Measurements from ENCODE around the gene NFKBIE. TPM values are rescaled to one million over a fixed set of nuclear protein-coding genes. Genes with fewer than 3 reads are reported as not detected.
A peak's percentile ranks its signal among the peaks of the same experiment; 100 is the strongest.

The NFKBIE gene
- total RNA-seq, 1 experiment from 2014 or later: 7.4 TPM

GRCh38 chr6:44255871-44256774 lies 9.2 kb downstream of the NFKBIE start:
- peaks cover 47% of the 10 kb centered on the region for H4K20me1 ChIP-seq (ENCODE audit: low read length)
- DNase-seq (peak; percentile 45), ATAC-seq (peak; percentile 11)
- H3K9me2 ChIP-seq (replicated peaks; ENCODE audit: low read length): no peaks in the 10 kb centered on the region
- CTCF ChIA-PET: interaction anchor here (0.6 to 1.7 kb wide), 6 partner anchors 9 to 117 kb away, joined by 3 to 15 read pairs (median 6); partner anchors contain the start of gene HSP90AB1
- peaks cover 33% of the 10 kb centered on the region for H3K79me2 ChIP-seq (ENCODE audit: low read length)
- intact Hi-C loops (cut with micrococcal nuclease): no loop called here
- H3K27ac ChIP-seq (ENCODE audit: low read length): peak overlapping the region; percentile 71
- H3F3A ChIP-seq (ENCODE audit: low read length, unreplicated experiment): peaks cover 34% of the 10 kb centered on the region
- H3K4me3 ChIP-seq (ENCODE audit: low read length): peak overlapping the region; percentile 81
- H3K9me3 ChIP-seq (ENCODE audit: low read length): no peaks in the 10 kb centered on the region
- POLR2A ChIA-PET (ENCODE audit: unreplicated experiment): interaction anchor here (0.6 to 1.3 kb wide), 4 partner anchors 9 to 144 kb away, joined by 5 to 24 read pairs (median 8); partner anchors contain the start of gene HSP90AB1
- TF ChIP-seq CTCF (conservative IDR thresholded peaks at IDR 0.05; ENCODE audit: low read depth, low read length): no peak
- no peak for TF ChIP-seq EZH2 (IDR thresholded peaks at IDR 0.05; ENCODE audit: low read length, unreplicated experiment)
- no peak for TF ChIP-seq EZH2phosphoT487 (IDR thresholded peaks at IDR 0.05; ENCODE audit: borderline replicate concordance, low read length)
- H3K4me2 ChIP-seq (ENCODE audit: low read length): peak overlapping the region; percentile 100
- H2AFZ ChIP-seq (ENCODE audit: low read length): peak overlapping the region; percentile 73
- TSS peak; percentile 22 for BruUV-seq (replicated peaks)
- peaks cover 21% of the 10 kb centered on the region for H3K4me1 ChIP-seq (ENCODE audit: insufficient read depth, low read length)
- peaks cover 34% of the 10 kb centered on the region for H3K36me3 ChIP-seq (ENCODE audit: low read depth, low read length)
- peak overlapping the region; percentile 91 for H3K9ac ChIP-seq (ENCODE audit: low read length)
- H3K27me3 ChIP-seq (ENCODE audit: low read length): no peaks in the 10 kb centered on the region

GRCh38 chr6:44255105-44255808 lies 10.1 kb downstream of the NFKBIE start:
- no peak overlapping the region for H3K27ac ChIP-seq (ENCODE audit: low read length)
- DNase-seq: peak; percentile 35
- POLR2A ChIA-PET (ENCODE audit: unreplicated experiment): no interaction called here

More at GRCh38 chr6:44255105-44255808, 10.1 kb downstream of the NFKBIE start:
- peaks cover 43% of the 10 kb centered on the region for H3F3A ChIP-seq (ENCODE audit: low read length, unreplicated experiment)
- H3K79me2 ChIP-seq (ENCODE audit: low read length): peaks cover 41% of the 10 kb centered on the region
- no peaks in the 10 kb centered on the region for H3K27me3 ChIP-seq (ENCODE audit: low read length)
- no peak overlapping the region for H2AFZ ChIP-seq (ENCODE audit: low read length)
- H3K36me3 ChIP-seq (ENCODE audit: low read depth, low read length): peaks cover 43% of the 10 kb centered on the region
- intact Hi-C loops (cut with micrococcal nuclease): no loop called here
- H3K4me1 ChIP-seq (ENCODE audit: insufficient read depth, low read length): peaks cover 29% of the 10 kb centered on the region
- peak overlapping the region; percentile 81; the same call in 1 of the 2 replicates for H3K4me3 ChIP-seq (ENCODE audit: low read length)
- BruUV-seq (replicated peaks): no TSS peak
- TF ChIP-seq EZH2phosphoT487 (IDR thresholded peaks at IDR 0.05; ENCODE audit: borderline replicate concordance, low read length): no peak
- TF ChIP-seq EZH2 (IDR thresholded peaks at IDR 0.05; ENCODE audit: low read length, unreplicated experiment): no peak
- TF ChIP-seq CTCF (conservative IDR thresholded peaks at IDR 0.05; ENCODE audit: low read depth, low read length): no peak
- H4K20me1 ChIP-seq (ENCODE audit: low read length): peaks cover 56% of the 10 kb centered on the region
- no peaks in the 10 kb centered on the region for H3K9me2 ChIP-seq (replicated peaks; ENCODE audit: low read length)
- no peaks in the 10 kb centered on the region for H3K9me3 ChIP-seq (ENCODE audit: low read length)
- H3K4me2 ChIP-seq (ENCODE audit: low read length): peak overlapping the region; percentile 100
- H3K9ac ChIP-seq (ENCODE audit: low read length): no peak overlapping the region
- no peak for ATAC-seq
- CTCF ChIA-PET: interaction anchor here (0.5 kb wide), 1 partner anchor 35 kb away, joined by 3 read pairs; no protein-coding TSS in a partner anchor
